Esophagus muscularis mucosa (tissue), 4 donors: Measurements from ENCODE around the gene PTAR1. TPM values are rescaled to one million over a fixed set of nuclear protein-coding genes. Genes with fewer than 3 reads are reported as not detected.

ENCODE experiments used
- DNase-seq: peaks from one replicate; pipeline ENCODE4 v3.0.0-alpha.2; 2017; ENCODE audit errors: extremely low spot score
- H3K27ac ChIP-seq, 4 donors: fragments of 200-600 bp; sonication (generic); replicated peaks in 1 of 4; 1 replicate in 3 of 4; 2 replicates in 1 of 4; pipeline ENCODE4 v1.5.1; 2016 to 2019; ENCODE audit warnings: mild to moderate bottlenecking in 1 of 4
- H3K27me3 ChIP-seq, 4 donors: fragments of 200-600 bp; sonication (generic); one replicate each; pipeline versions ENCODE4 v1.5.1 to v1.6.0; 2016 to 2019
- H3K36me3 ChIP-seq, 4 donors: fragments of 200-600 bp; sonication (generic); one replicate each; pipeline ENCODE4 v1.5.1; 2016 to 2019
- H3K4me1 ChIP-seq, 4 donors: fragments of 200-600 bp; sonication (generic); one replicate each; pipeline ENCODE4 v1.5.1; 2016 to 2019
- H3K4me3 ChIP-seq, 4 donors: fragments of 200-600 bp; sonication (generic); 1 replicate in 2 of 4; 2 replicates in 2 of 4; pipeline ENCODE4 v1.5.1; 2016 to 2019; ENCODE audit warnings: mild to moderate bottlenecking in 4 of 4, moderate library complexity in 1 of 4
- H3K9me3 ChIP-seq, 4 donors: fragments of 200-600 bp; sonication (generic); 1 replicate in 3 of 4; 2 replicates in 1 of 4; pipeline ENCODE4 v1.5.1; 2016 to 2019
- EP300 ChIP-seq: sonication (generic); formaldehyde crosslinking; IDR thresholded peaks from one replicate; pipeline ENCODE4 v1.6.1; 2017; ENCODE audit warnings: antibody characterized with exemption
- POLR2A ChIP-seq: fragments of 450-650 bp; IDR thresholded peaks from one replicate; pipeline ENCODE4 v1.6.1; 2017; ENCODE audit warnings: antibody characterized with exemption, moderate library complexity, mild to moderate bottlenecking, low read depth
- POLR2AphosphoS5 ChIP-seq, 2 donors: sonication (generic); formaldehyde crosslinking; IDR thresholded peaks; one replicate each; pipeline ENCODE4 v1.6.1; 2017; ENCODE audit warnings: antibody characterized with exemption in 2 of 2
- WGBS: methylation state at CpG from one replicate; pipeline ENCODE4 v1.1.5; 2018; 5-methylcytosine and 5-hydroxymethylcytosine counted together
- intact Hi-C: fragments of 100-400 bp; cut with DNase I; formaldehyde crosslinking; loops from one replicate; pipeline ENCODE4 v1.15.1; 2023
- total RNA-seq, 4 donors: library from RNA; depleted of rRNA; stranded (reverse); fragments of >200 nt; gene quantifications; one replicate each; pipeline versions ENCODE4 v1.1.0 to v1.2.1, GENCODE V29; 2016
- TF ChIP-seq, protein P1 (sequence below), 3 experiments: fragments of 200-600 bp in 2 of 3; fragments of 450-650 bp in 1 of 3; sonication (generic) in 2 of 3; IDR thresholded peaks; one replicate each; pipeline ENCODE4 v1.5.1; 2017 to 2019; ENCODE audit warnings: antibody characterized with exemption in 3 of 3, mild to moderate bottlenecking in 2 of 3, moderate library complexity in 1 of 3

The PTAR1 gene
- total RNA-seq, 4 donors from 2014 or later, result 47.7 to 68.5 (median 49.7) TPM

DNA sequence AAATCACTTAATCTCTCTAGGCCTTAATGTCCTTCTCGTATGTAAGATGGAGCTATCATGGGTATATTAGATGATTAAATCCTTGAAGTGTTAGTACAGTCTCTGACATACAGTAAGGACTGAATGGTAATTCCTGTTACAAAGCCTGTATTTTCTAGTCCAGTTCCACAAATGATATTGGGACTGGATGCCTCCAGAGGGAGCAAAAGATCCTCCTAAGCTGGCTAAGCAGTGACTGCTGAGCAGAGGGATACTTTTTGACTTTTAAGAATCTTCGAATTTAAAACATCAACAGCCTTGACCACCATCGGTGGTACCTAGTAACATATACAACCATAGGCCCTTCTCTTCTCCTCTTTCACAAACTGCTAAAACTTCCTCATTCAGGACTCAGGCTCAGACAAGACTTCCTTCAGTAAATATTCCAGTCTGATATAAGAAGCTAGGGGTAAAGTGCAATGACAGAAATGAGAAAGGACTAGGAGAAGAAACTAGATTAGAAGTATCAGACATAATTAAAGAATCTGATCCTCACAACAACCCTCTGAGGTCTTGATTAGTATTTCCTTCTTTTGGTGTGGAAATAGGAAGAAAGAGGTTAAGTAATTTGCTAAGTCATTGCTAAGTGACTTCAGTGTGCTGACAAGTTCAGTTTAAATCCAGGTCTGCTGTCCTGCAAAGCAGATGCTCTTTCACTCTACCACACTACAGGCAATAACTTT lies 13.9 kb downstream of the PTAR1 start:
- Histone ChIP-seq H3K4me1 (peaks cover 2 to 55% (median 20%) of the 10 kb centered on the region in 4 donors), H3K36me3 (peaks cover 0 to 37% (median 8%) of the 10 kb centered on the region in 4 donors), H3K9me3 (no peaks in the 10 kb centered on the region), H3K27me3 (no peaks in the 10 kb centered on the region), H3K4me3 (no peak overlapping the region), H3K27ac (no peak overlapping the region)
- TF ChIP-seq, protein P1, sequence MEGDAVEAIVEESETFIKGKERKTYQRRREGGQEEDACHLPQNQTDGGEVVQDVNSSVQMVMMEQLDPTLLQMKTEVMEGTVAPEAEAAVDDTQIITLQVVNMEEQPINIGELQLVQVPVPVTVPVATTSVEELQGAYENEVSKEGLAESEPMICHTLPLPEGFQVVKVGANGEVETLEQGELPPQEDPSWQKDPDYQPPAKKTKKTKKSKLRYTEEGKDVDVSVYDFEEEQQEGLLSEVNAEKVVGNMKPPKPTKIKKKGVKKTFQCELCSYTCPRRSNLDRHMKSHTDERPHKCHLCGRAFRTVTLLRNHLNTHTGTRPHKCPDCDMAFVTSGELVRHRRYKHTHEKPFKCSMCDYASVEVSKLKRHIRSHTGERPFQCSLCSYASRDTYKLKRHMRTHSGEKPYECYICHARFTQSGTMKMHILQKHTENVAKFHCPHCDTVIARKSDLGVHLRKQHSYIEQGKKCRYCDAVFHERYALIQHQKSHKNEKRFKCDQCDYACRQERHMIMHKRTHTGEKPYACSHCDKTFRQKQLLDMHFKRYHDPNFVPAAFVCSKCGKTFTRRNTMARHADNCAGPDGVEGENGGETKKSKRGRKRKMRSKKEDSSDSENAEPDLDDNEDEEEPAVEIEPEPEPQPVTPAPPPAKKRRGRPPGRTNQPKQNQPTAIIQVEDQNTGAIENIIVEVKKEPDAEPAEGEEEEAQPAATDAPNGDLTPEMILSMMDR (IDR thresholded peaks at IDR 0.05), result peak in 1 of 3 experiments; percentile 4
- no peak for TF ChIP-seq EP300
- intact Hi-C loops, result no loop called here
- 45% methylated on average over 3 of the region's 3 CpGs for WGBS
- DNase-seq, result no peak

- no peak overlapping the region for H3K4me3 ChIP-seq
- no peak overlapping the region for H3K27ac ChIP-seq
- H3K9me3 ChIP-seq, result no peaks in the 10 kb centered on the region
- intact Hi-C loops, result no loop called here
- WGBS, result 89% methylated on average over 4 of the region's 4 CpGs
- H3K27me3 ChIP-seq, result no peaks in the 10 kb centered on the region
- peaks cover 0 to 47% (median 7%) of the 10 kb centered on the region in 4 donors for H3K36me3 ChIP-seq
- TF ChIP-seq, protein P1 (IDR thresholded peaks at IDR 0.05), result no peak
- no peak for TF ChIP-seq POLR2AphosphoS5 (IDR thresholded peaks at IDR 0.05)
- TF ChIP-seq POLR2A, result no peak
- no peak for TF ChIP-seq EP300
- peaks cover 2 to 44% (median 18%) of the 10 kb centered on the region in 4 donors for H3K4me1 ChIP-seq
- no peak for DNase-seq
Observed at GRCh38 chr9:69744688-69745380, 15.0 kb downstream of the PTAR1 start.

- TF ChIP-seq POLR2A (no peak), EP300 (no peak), POLR2AphosphoS5 (IDR thresholded peaks at IDR 0.05) (no peak)
- peaks cover 2 to 35% (median 13%) of the 10 kb centered on the region in 4 donors for H3K4me1 ChIP-seq
- intact Hi-C loops, result no loop called here
- DNase-seq, result no peak
- no peak overlapping the region for H3K27ac ChIP-seq
- WGBS, result 96% methylated on average over 5 of the region's 5 CpGs
- no peak overlapping the region for H3K4me3 ChIP-seq
- H3K36me3 ChIP-seq, result peaks cover 0 to 41% (median 2%) of the 10 kb centered on the region in 4 donors
- H3K9me3 ChIP-seq, result no peaks in the 10 kb centered on the region
- H3K27me3 ChIP-seq, result no peaks in the 10 kb centered on the region
Observed at GRCh38 chr9:69743930-69744329, 15.9 kb downstream of the PTAR1 start.

DNA sequence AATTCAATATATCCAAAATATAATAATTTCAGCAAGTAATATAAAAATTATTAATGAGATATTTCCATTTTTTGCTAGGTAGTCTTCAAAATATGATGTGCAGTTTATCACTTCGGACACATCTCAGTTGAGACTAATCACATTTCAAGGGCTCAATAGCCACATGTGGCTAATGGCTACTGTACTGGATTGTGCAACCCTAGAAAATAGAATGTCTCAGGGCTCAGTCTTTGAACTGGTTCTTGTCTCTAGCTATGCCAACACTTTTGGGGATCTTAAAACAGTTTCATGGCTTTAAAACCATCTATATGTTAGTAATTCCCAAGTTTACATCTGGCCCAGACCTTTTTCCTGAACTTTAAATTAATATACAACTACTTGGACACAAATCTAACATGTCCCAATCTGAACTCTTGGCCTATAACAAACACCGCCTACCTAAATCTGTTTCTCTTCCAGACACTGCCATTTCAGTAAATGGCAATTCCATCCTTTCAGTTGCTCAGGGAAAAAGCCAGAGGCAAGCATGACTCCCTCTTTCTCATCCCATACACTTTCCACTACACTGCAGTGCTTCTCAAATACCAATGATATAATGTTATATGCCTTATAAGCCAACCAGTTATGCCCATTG lies 18.8 kb downstream of the PTAR1 start:
- WGBS, result 98% methylated on average over 2 of the region's 2 CpGs
- Histone ChIP-seq H3K9me3 (no peaks in the 10 kb centered on the region), H3K36me3 (peaks cover 0 to 56% (median 0%) of the 10 kb centered on the region in 4 donors), H3K4me1 (peaks cover 0 to 7% (median 0%) of the 10 kb centered on the region in 4 donors), H3K27ac (no peak overlapping the region), H3K27me3 (no peaks in the 10 kb centered on the region), H3K4me3 (no peak overlapping the region)
- intact Hi-C loops, result no loop called here
- TF ChIP-seq EP300 (no peak), POLR2A (no peak), POLR2AphosphoS5 (IDR thresholded peaks at IDR 0.05) (no peak)
- TF ChIP-seq, protein P1 (IDR thresholded peaks at IDR 0.05), result no peak
- DNase-seq, result no peak

GRCh38 chr9:69731348-69731747 lies 28.5 kb downstream of the PTAR1 start:
- WGBS, result 100% methylated on average over 2 of the region's 2 CpGs
- Histone ChIP-seq H3K4me1 (no peaks in the 10 kb centered on the region), H3K4me3 (no peak overlapping the region), H3K27ac (no peak overlapping the region), H3K36me3 (peaks cover 29 to 56% (median 44%) of the 10 kb centered on the region in 4 donors), H3K9me3 (no peaks in the 10 kb centered on the region), H3K27me3 (no peaks in the 10 kb centered on the region)
- no peak for DNase-seq
- TF ChIP-seq, protein P1 (IDR thresholded peaks at IDR 0.05), result no peak
- TF ChIP-seq POLR2A (no peak), POLR2AphosphoS5 (IDR thresholded peaks at IDR 0.05) (no peak), EP300 (no peak)
- intact Hi-C loops, result no loop called here
